ENCODE measurements around the gene ECSCR.
"Not testable (repeated sequence)": the region's sequence is repeated elsewhere in the genome, so short reads cannot be mapped to it uniquely, and the experiment has no call there.

Gene ECSCR

DNA sequence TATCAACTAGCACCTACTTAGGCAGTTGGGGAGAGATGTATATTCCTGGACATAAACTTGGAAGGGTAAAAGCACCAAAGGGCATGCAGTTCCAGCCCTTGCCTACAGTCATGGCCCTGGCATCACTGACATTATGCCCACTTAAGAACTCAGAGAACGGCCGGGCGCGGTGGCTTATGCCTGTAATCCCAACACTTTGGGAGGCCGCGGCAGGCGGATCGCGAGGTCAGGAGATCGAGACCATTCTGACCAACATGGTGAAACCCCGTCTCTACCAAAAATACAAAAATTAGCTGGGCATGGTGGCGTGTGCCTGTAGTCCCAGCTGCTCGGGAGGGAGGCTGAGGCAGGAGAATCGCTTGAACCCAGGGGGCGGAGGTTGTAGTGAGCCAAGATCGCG lies 22.1 kb downstream of the ECSCR start:
- H3K27ac ChIP-seq (ENCODE audit: low read depth, low read length, severe bottlenecking); H3K4me3 ChIP-seq (ENCODE audit: extremely low read depth, insufficient read depth, low read length, poor library complexity, severe bottlenecking); H3K9me3 ChIP-seq (ENCODE audit: control insufficient read depth, low read length): not testable (repeated sequence)
- WGBS, 2 experiments (ENCODE audit: insufficient coverage in 2 of 2) = 94 to 95% methylated on average over 15 to 17 of the region's 17 CpGs
- Histone ChIP-seq H3K36me3 (ENCODE audit: control insufficient read depth, insufficient read depth, low read length) (peaks cover 22% of the 10 kb centered on the region), H3K4me1 (ENCODE audit: control insufficient read depth, insufficient read depth, low read length, poor library complexity, severe bottlenecking) (peaks cover 21% of the 10 kb centered on the region)

DNA sequence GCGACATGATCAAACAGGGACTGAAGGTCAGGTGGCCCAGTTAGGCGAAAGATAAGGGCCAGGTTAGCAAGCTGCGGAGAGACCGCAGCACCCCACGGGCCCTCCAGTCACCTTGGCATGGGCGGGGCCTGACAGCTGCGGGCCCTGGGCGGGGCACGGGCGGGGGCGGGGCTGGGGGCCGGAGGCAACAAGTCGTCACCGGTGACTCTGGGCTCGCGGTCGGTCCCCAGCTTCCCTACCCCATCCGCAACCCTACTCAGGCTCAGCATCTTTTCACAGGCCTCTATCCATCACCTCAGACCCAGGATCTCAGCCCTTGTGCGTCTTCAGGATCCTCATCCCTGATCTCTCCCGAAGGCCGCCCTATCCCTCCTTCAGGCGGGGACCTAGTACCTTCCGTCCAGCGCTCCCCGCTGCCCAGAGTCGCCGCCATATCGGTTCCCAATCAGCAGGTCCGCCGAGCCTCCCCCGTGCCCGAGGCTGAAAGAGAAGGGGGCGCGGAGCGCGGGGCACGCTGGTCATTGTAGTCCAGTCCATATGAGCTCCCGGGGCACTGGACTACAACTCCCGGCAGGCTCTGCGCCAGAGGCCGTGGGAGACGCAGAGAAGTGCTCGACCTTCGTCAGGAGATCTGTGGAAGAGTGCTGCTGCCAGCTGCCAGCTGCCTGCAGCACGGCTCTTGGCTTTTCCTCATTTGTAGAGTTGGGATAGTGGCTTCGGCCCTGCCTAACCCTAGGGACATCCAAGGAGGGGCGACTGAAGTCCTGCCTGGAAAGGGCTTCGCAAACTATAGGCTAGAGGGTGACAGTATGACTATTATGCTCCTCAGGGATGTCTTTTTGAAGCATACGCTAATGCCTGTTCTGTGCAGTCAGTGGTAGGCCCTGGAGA lies 23.3 kb downstream of the ECSCR start, which contains the start of gene DNAJC18:
DNAJC18 (minus strand) TSS at position 513 of the 891 bp plus-strand sequence; CDS start at position 433, 80 bp downstream.
- Histone ChIP-seq H3K9me3 (ENCODE audit: control insufficient read depth, low read length) (no peaks in the 10 kb centered on the region), H3K4me1 (ENCODE audit: control insufficient read depth, insufficient read depth, low read length, poor library complexity, severe bottlenecking) (peaks cover 16% of the 10 kb centered on the region), H3K36me3 (ENCODE audit: control insufficient read depth, insufficient read depth, low read length) (peaks cover 31% of the 10 kb centered on the region), H3K4me3 (ENCODE audit: extremely low read depth, insufficient read depth, low read length, poor library complexity, severe bottlenecking) (peak within 1 kb of the TSS; percentile 71), H3K27ac (ENCODE audit: low read depth, low read length, severe bottlenecking) (peak within 1 kb of the TSS; percentile 93)
- 4 to 5% methylated on average over 35 to 45 of the region's 49 CpGs for WGBS, 2 experiments (ENCODE audit: insufficient coverage in 2 of 2)

- Histone ChIP-seq H3K27ac (ENCODE audit: low read depth, low read length, severe bottlenecking) (no peak overlapping the region), H3K9me3 (ENCODE audit: control insufficient read depth, low read length) (no peaks in the 10 kb centered on the region), H3K4me3 (ENCODE audit: extremely low read depth, insufficient read depth, low read length, poor library complexity, severe bottlenecking) (peak overlapping the region; percentile 71), H3K36me3 (ENCODE audit: control insufficient read depth, insufficient read depth, low read length) (peaks cover 37% of the 10 kb centered on the region), H3K4me1 (ENCODE audit: control insufficient read depth, insufficient read depth, low read length, poor library complexity, severe bottlenecking) (peaks cover 10% of the 10 kb centered on the region)
- WGBS, 2 experiments (ENCODE audit: insufficient coverage in 2 of 2) = 49 to 56% methylated on average over 8 of the region's 8 CpGs
Measured at GRCh38 chr5:139438707-139439012, 23.9 kb downstream of the ECSCR start.

- H3K27ac ChIP-seq (ENCODE audit: low read depth, low read length, severe bottlenecking) = no peak overlapping the region
- H3K9me3 ChIP-seq (ENCODE audit: control insufficient read depth, low read length) = no peaks in the 10 kb centered on the region
- no peak overlapping the region for H3K4me3 ChIP-seq (ENCODE audit: extremely low read depth, insufficient read depth, low read length, poor library complexity, severe bottlenecking)
- H3K36me3 ChIP-seq (ENCODE audit: control insufficient read depth, insufficient read depth, low read length) = peaks cover 48% of the 10 kb centered on the region
- 80% methylated on average over 1 of the region's 3 CpGs; no CpG with 5 or more reads in 1 of the 2 experiments for WGBS, 2 experiments (ENCODE audit: insufficient coverage in 2 of 2)
- peaks cover 4% of the 10 kb centered on the region for H3K4me1 ChIP-seq (ENCODE audit: control insufficient read depth, insufficient read depth, low read length, poor library complexity, severe bottlenecking)
Measured at GRCh38 chr5:139435676-139436075, 26.9 kb downstream of the ECSCR start.

DNA sequence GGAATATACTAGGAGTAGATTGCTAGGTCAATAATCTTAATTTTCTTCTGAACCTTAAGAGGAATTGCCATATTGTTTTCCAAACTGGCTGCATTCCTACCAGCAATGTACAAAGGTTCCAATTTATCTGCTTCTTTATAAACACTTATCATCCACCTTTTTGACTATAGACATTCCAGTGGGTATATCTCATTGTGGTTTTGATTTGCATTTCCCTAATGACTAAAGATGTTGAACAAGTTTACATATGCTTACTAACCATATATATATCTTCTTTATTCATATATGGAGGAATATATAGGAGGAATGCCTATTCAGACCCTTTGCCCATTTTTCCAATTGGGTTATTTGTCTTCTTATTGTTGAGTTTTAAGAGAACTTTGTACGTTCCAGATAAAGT lies 30.8 kb downstream of the ECSCR start:
- H3K27ac ChIP-seq (ENCODE audit: low read depth, low read length, severe bottlenecking) = no peak overlapping the region
- no peaks in the 10 kb centered on the region for H3K9me3 ChIP-seq (ENCODE audit: control insufficient read depth, low read length)
- H3K36me3 ChIP-seq (ENCODE audit: control insufficient read depth, insufficient read depth, low read length) = peaks cover 61% of the 10 kb centered on the region
- no CpG with 5 or more reads among the region's 1 CpG for WGBS, 2 experiments (ENCODE audit: insufficient coverage in 2 of 2)
- no peak overlapping the region for H3K4me3 ChIP-seq (ENCODE audit: extremely low read depth, insufficient read depth, low read length, poor library complexity, severe bottlenecking)
- H3K4me1 ChIP-seq (ENCODE audit: control insufficient read depth, insufficient read depth, low read length, poor library complexity, severe bottlenecking) = no peaks in the 10 kb centered on the region

GRCh38 chr5:139430015-139430414 lies 32.5 kb downstream of the ECSCR start:
- Histone ChIP-seq H3K9me3 (ENCODE audit: control insufficient read depth, low read length) (no peaks in the 10 kb centered on the region), H3K36me3 (ENCODE audit: control insufficient read depth, insufficient read depth, low read length) (peaks cover 61% of the 10 kb centered on the region), H3K4me1 (ENCODE audit: control insufficient read depth, insufficient read depth, low read length, poor library complexity, severe bottlenecking) (peaks cover 5% of the 10 kb centered on the region), H3K27ac (ENCODE audit: low read depth, low read length, severe bottlenecking) (no peak overlapping the region), H3K4me3 (ENCODE audit: extremely low read depth, insufficient read depth, low read length, poor library complexity, severe bottlenecking) (no peak overlapping the region)
- WGBS, 2 experiments (ENCODE audit: insufficient coverage in 2 of 2) = 100% methylated on average over 1 of the region's 2 CpGs; no CpG with 5 or more reads in 1 of the 2 experiments

- 97 to 98% methylated on average over 6 to 8 of the region's 8 CpGs for WGBS, 2 experiments (ENCODE audit: insufficient coverage in 2 of 2)
- Histone ChIP-seq H3K4me3 (ENCODE audit: extremely low read depth, insufficient read depth, low read length, poor library complexity, severe bottlenecking) (no peak overlapping the region), H3K4me1 (ENCODE audit: control insufficient read depth, insufficient read depth, low read length, poor library complexity, severe bottlenecking) (peaks cover 5% of the 10 kb centered on the region), H3K27ac (ENCODE audit: low read depth, low read length, severe bottlenecking) (peak overlapping the region; percentile 45), H3K9me3 (ENCODE audit: control insufficient read depth, low read length) (no peaks in the 10 kb centered on the region), H3K36me3 (ENCODE audit: control insufficient read depth, insufficient read depth, low read length) (peaks cover 69% of the 10 kb centered on the region)
Measured at GRCh38 chr5:139426203-139426885, 36.2 kb downstream of the ECSCR start.

GRCh38 chr5:139425497-139425896 lies 37.0 kb downstream of the ECSCR start:
- H3K4me3 ChIP-seq (ENCODE audit: extremely low read depth, insufficient read depth, low read length, poor library complexity, severe bottlenecking) = no peak overlapping the region
- H3K4me1 ChIP-seq (ENCODE audit: control insufficient read depth, insufficient read depth, low read length, poor library complexity, severe bottlenecking) = peaks cover 5% of the 10 kb centered on the region
- H3K9me3 ChIP-seq (ENCODE audit: control insufficient read depth, low read length) = no peaks in the 10 kb centered on the region
- WGBS, 2 experiments (ENCODE audit: insufficient coverage in 2 of 2) = 93 to 95% methylated on average over 2 to 4 of the region's 5 CpGs
- peaks cover 66% of the 10 kb centered on the region for H3K36me3 ChIP-seq (ENCODE audit: control insufficient read depth, insufficient read depth, low read length)
- no peak overlapping the region for H3K27ac ChIP-seq (ENCODE audit: low read depth, low read length, severe bottlenecking)

GRCh38 chr5:139422307-139422893 lies 40.1 kb downstream of the ECSCR start:
- H3K27ac ChIP-seq (ENCODE audit: low read depth, low read length, severe bottlenecking) = no peak overlapping the region
- H3K9me3 ChIP-seq (ENCODE audit: control insufficient read depth, low read length) = no peaks in the 10 kb centered on the region
- peaks cover 70% of the 10 kb centered on the region for H3K36me3 ChIP-seq (ENCODE audit: control insufficient read depth, insufficient read depth, low read length)
- H3K4me3 ChIP-seq (ENCODE audit: extremely low read depth, insufficient read depth, low read length, poor library complexity, severe bottlenecking) = no peak overlapping the region
- H3K4me1 ChIP-seq (ENCODE audit: control insufficient read depth, insufficient read depth, low read length, poor library complexity, severe bottlenecking) = peaks cover 5% of the 10 kb centered on the region
- 0 to 7% methylated on average over 1 to 2 of the region's 5 CpGs for WGBS, 2 experiments (ENCODE audit: insufficient coverage in 2 of 2)

- H3K27ac ChIP-seq (ENCODE audit: low read depth, low read length, severe bottlenecking) = no peak overlapping the region
- no peak overlapping the region for H3K4me3 ChIP-seq (ENCODE audit: extremely low read depth, insufficient read depth, low read length, poor library complexity, severe bottlenecking)
- 78 to 88% methylated on average over 4 to 8 of the region's 9 CpGs for WGBS, 2 experiments (ENCODE audit: insufficient coverage in 2 of 2)
- H3K4me1 ChIP-seq (ENCODE audit: control insufficient read depth, insufficient read depth, low read length, poor library complexity, severe bottlenecking) = no peaks in the 10 kb centered on the region
- H3K9me3 ChIP-seq (ENCODE audit: control insufficient read depth, low read length) = no peaks in the 10 kb centered on the region
- peaks cover 62% of the 10 kb centered on the region for H3K36me3 ChIP-seq (ENCODE audit: control insufficient read depth, insufficient read depth, low read length)
Measured at GRCh38 chr5:139419226-139420192, 43.0 kb downstream of the ECSCR start.

Data from mesodermal cell (in vitro differentiated cells).